Esophagus squamous epithelium (tissue), 4 donors: Measurements from ENCODE around the gene CCDC136.

Experiments
- POLR2A ChIP-seq, 4 donors: fragments of 450-650 bp; IDR thresholded peaks; one replicate each; pipeline ENCODE4 v1.6.1; 2017; ENCODE audit warnings: antibody characterized with exemption in 4 of 4, mild to moderate bottlenecking in 4 of 4, moderate library complexity in 3 of 4
- TF ChIP-seq, protein P1 (sequence below), 6 experiments: fragments of 450-650 bp in 4 of 6; fragments of 200-600 bp in 2 of 6; sonication (generic) in 2 of 6; IDR thresholded peaks; one replicate each; pipeline ENCODE4 v1.5.1; 2016 to 2019; ENCODE audit warnings: antibody characterized with exemption in 6 of 6, mild to moderate bottlenecking in 4 of 6, moderate library complexity in 4 of 6

DNA sequence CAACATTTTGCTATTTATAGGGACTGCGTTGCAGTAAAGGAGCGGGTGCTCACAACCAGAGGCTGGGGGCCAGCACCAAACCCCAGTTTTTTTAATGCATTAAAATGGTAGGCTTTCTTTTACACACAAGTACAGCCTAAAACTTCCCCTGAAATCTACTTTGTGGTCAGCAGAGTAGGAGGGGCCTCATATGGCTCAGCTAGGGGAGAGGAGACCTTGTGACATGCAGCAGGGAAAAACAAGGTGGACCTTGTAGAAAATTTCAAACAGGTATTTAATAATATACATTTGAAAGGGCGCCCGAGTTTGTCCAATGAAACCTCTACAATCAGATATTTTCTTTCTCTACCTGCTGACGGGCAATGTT, 1.4 kb downstream of the CCDC136 start:
- TF ChIP-seq, protein P1, sequence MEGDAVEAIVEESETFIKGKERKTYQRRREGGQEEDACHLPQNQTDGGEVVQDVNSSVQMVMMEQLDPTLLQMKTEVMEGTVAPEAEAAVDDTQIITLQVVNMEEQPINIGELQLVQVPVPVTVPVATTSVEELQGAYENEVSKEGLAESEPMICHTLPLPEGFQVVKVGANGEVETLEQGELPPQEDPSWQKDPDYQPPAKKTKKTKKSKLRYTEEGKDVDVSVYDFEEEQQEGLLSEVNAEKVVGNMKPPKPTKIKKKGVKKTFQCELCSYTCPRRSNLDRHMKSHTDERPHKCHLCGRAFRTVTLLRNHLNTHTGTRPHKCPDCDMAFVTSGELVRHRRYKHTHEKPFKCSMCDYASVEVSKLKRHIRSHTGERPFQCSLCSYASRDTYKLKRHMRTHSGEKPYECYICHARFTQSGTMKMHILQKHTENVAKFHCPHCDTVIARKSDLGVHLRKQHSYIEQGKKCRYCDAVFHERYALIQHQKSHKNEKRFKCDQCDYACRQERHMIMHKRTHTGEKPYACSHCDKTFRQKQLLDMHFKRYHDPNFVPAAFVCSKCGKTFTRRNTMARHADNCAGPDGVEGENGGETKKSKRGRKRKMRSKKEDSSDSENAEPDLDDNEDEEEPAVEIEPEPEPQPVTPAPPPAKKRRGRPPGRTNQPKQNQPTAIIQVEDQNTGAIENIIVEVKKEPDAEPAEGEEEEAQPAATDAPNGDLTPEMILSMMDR (IDR thresholded peaks at IDR 0.05): no peak
- TF ChIP-seq POLR2A (IDR thresholded peaks at IDR 0.05): no peak
